ENCODE results near the gene MBNL1.

DNA sequence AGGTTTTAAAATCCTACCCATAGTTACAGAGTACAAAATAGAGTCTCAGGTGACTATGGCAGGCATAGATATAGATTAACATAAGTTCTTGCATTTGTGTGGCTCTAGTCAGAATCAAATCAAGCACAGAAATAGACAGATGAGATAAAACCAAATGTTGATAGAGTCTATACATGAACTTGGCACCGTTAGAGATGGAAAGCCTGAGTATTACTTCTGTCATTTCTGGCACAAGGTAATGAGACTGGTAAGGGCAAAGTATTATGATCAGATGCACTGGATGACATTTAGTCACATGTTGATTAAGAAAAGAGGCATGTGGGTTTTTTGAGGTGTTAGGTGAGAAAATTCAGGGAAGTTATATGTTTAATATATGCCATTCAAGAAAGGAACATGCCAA, 219.7 kb downstream of the MBNL1 start:
- TF ChIP-seq EZH2phosphoT487 (IDR thresholded peaks at IDR 0.05; ENCODE audit: low read length): no peak
- TF ChIP-seq, protein P1, sequence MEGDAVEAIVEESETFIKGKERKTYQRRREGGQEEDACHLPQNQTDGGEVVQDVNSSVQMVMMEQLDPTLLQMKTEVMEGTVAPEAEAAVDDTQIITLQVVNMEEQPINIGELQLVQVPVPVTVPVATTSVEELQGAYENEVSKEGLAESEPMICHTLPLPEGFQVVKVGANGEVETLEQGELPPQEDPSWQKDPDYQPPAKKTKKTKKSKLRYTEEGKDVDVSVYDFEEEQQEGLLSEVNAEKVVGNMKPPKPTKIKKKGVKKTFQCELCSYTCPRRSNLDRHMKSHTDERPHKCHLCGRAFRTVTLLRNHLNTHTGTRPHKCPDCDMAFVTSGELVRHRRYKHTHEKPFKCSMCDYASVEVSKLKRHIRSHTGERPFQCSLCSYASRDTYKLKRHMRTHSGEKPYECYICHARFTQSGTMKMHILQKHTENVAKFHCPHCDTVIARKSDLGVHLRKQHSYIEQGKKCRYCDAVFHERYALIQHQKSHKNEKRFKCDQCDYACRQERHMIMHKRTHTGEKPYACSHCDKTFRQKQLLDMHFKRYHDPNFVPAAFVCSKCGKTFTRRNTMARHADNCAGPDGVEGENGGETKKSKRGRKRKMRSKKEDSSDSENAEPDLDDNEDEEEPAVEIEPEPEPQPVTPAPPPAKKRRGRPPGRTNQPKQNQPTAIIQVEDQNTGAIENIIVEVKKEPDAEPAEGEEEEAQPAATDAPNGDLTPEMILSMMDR (IDR thresholded peaks at IDR 0.05; ENCODE audit: low read length): no peak
